D721Med (cell line): ENCODE data around the gene PPM1D.
A peak's percentile ranks its signal among the peaks of the same experiment; 100 is the strongest.

Source experiments
- DNase-seq: peaks from one replicate; pipeline ENCODE4 v3.0.0; 2011; ENCODE audit warnings: low spot score; ENCODE audit not compliant: insufficient read length
- FAIRE-seq: peaks from 2 replicates; lab custom pipeline; 2011; peaks lifted over from hg19 to GRCh38; lab: Jason Lieb, UNC
- TF ChIP-seq, protein P1 (sequence below): IDR thresholded peaks from 2 replicates; pipeline ENCODE4 v1.5.1; 2012; ENCODE audit warnings: mild to moderate bottlenecking, control low read depth; ENCODE audit not compliant: insufficient read depth; ENCODE audit errors: missing control alignments

PPM1D gene

DNA sequence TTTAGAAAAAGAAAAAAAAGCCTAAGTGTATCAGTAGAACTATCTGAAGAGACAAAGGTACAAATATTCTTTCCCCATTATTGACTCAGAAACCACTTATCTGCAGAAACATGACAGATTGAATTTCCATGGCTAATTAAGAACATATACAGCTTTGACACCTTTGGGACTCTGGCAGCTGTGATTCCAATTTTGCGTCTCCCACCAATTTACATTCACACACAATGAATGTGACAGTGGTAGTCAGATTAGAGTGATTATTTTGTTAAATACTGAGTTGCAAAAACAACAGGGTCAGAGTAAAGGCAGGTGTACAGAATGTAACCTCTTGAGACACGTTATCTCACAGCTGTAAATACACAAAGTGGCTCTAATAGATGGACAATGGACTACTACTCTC lies 5.3 kb upstream of the PPM1D start:
- TF ChIP-seq, protein P1, sequence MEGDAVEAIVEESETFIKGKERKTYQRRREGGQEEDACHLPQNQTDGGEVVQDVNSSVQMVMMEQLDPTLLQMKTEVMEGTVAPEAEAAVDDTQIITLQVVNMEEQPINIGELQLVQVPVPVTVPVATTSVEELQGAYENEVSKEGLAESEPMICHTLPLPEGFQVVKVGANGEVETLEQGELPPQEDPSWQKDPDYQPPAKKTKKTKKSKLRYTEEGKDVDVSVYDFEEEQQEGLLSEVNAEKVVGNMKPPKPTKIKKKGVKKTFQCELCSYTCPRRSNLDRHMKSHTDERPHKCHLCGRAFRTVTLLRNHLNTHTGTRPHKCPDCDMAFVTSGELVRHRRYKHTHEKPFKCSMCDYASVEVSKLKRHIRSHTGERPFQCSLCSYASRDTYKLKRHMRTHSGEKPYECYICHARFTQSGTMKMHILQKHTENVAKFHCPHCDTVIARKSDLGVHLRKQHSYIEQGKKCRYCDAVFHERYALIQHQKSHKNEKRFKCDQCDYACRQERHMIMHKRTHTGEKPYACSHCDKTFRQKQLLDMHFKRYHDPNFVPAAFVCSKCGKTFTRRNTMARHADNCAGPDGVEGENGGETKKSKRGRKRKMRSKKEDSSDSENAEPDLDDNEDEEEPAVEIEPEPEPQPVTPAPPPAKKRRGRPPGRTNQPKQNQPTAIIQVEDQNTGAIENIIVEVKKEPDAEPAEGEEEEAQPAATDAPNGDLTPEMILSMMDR, result no peak
- DNase-seq, result no peak
- FAIRE-seq, result no peak

DNA sequence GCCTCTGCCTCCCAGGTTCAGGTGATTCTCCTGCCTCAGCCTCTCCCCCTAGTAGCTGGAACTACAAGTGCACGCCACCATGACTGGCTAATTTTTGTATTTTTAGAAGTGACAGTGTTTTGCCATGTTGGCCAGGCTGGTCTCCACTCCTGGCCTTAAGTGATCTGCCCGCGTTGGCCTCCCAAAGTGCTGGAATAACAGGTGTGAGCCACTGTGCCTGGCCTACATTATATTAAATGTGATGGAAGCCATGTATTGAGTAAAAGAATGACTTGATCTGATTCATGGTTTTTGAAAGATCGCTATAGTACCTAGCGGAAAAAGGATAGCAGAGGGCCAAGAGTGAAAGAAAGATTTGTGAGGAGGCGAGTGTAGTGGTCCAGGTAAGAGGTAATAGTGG lies 2.7 kb upstream of the PPM1D start:
- FAIRE-seq (no peak), DNase-seq (no peak)
- TF ChIP-seq, protein P1, result no peak

DNA sequence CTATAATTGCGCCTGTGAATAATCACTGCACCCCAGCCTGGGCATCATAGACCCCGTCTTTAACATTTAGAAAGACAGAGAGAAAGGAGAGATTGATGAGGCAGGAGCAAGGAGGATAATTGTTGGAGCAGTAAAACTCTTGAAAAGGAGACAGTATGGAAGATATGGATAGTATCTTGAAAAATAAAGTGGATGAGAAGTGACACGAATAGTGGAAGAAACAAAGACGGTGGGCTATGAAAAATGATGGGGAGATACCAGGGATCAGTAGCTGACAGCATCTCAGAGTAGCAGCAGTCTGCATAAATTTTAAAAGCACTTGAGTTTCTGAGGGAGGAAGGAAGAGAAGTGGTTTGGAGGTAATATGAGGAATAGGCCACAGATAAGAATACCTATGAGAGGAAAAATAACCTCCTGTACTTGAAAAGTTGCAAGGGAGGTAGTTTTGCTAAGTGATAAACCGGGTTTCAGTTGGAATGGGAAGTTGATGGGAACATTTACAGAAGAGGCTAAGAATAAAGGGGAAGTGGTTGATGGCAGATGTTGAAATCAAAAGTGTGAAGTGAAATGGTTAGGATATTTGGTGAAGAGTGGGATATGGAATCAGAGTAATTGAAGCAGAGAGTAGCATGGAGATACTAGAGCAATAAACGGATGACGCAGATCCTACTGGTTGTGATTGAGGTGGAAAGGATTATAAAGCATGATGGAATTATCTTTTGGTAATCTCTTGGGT lies 1.8 kb upstream of the PPM1D start:
- DNase-seq (no peak), FAIRE-seq (no peak)
- TF ChIP-seq, protein P1, result no peak

DNA sequence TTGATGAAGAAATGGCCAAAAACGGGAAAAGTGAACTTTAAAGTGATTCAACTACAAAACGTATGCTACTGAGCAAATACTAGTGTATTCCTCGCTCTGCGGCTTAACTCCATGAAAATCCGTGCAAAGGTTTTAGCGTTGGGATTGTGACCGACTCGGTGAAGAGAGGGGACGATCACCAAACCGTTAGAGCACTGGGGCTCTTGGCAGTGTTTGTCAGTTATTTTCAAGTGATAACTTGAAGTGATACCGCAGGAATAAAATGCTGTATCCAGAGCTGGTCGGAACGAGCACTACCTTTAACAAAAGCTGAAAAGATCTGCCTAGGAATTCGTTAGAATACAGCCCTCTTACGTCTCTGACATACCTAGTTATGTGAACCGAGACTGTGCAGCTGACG lies 773 bp upstream of the PPM1D start:
- no peak for DNase-seq
- TF ChIP-seq, protein P1, result no peak
- FAIRE-seq, result no peak

DNA sequence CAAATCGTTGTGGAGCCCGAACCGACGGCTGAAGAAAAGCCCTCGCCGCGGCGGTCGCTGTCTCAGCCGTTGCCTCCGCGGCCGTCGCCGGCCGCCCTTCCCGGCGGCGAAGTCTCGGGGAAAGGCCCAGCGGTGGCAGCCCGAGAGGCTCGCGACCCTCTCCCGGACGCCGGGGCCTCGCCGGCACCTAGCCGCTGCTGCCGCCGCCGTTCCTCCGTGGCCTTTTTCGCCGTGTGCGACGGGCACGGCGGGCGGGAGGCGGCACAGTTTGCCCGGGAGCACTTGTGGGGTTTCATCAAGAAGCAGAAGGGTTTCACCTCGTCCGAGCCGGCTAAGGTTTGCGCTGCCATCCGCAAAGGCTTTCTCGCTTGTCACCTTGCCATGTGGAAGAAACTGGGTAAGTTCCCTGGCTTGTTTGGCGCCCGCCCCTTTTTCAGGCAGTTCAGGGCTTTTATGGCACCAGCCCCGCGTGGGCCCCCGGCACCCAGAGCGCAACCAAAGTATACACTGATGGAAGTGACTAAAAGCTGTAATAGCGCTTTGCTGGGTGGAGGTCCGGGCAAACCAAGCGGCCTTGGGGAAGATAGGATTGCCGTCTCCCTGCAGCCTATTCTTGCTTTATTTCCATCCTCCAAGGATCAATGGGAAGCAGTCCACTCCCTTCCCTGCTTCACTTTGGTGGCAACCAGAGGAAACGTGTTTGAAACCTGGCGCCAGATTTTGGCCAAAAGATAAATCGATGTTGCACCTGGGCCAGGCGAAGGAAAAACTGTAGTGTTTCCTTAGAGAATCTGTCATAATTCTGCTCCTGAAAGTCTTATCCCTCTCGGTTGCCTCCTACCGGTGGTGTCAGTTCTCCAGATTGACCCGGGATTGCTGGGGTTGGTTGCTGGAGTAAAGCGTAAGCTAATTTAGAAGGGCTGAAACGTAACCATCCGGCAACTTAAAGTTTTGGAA lies 775 bp downstream of the PPM1D start:
- FAIRE-seq, result no peak
- no peak for DNase-seq
- TF ChIP-seq, protein P1, result peak; percentile 83

DNA sequence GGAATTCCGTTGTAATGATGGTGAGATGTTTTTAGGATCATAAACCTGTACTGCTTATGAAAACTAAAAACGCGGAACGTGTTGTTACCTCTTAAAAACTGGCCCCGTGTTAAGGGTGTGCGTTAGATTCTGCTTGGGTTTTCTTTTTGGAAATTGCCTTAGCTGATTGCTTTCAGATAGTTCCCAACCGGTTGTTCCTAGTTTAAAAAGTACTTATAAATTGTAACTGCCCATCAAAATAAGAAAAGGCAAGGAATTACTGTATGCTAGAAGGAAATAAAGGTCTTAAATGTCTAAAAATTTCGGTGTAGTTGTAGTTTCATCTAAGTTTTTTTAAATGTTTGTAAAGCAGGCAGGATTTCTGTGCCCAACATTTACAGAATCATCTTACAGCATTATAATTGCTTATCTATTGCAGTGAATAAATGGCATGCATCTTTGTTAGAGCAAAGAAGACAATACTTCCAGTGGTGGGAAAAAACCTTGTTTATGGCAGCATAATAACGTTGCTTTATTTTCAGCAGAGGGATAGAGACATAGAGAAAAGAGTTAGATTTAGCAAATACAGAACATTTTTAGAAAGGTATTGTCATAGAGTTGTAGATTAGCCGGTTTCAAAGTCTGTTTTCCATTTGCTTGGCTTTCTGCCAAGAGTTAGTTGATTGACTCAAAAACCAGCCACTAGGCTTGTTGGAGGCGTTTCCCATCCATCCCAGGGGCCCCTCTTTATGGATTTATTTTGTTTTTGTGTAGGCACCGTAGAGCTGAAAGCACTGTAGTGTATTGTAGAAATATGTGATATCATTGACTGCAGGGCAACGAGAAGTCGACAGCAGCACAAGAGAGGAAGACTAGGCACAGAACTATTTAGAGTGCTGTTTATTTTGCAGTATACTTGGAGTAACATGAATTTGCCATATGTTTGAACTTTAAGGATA lies 1.7 kb downstream of the PPM1D start:
- no peak for DNase-seq
- no peak for FAIRE-seq
- TF ChIP-seq, protein P1, result no peak
